H9 (cell line): ENCODE data around the gene CCDC7. TPM values are rescaled to one million over a fixed set of nuclear protein-coding genes. Genes with fewer than 3 reads are reported as not detected.
A peak's percentile ranks its signal among the peaks of the same experiment; 100 is the strongest.

Source experiments
- DNase-seq: peaks from one replicate; pipeline ENCODE4 v3.0.0-alpha.2; 2017
- H2AFZ ChIP-seq: one replicate; pipeline ENCODE4 v1.6.1; 2013; ENCODE audit warnings: mild to moderate bottlenecking, low read length, control low read depth, moderate library complexity
- H2AK5ac ChIP-seq: 2 replicates; pipeline ENCODE4 v1.6.1; 2013; ENCODE audit warnings: low read length, control low read depth, mixed read lengths; ENCODE audit not compliant: insufficient read length
- H2BK120ac ChIP-seq: one replicate; pipeline ENCODE4 v1.6.1; 2013; ENCODE audit warnings: low read depth, mild to moderate bottlenecking, low read length, control low read depth, inconsistent platforms; ENCODE audit not compliant: poor library complexity, severe bottlenecking
- H2BK12ac ChIP-seq: 2 replicates; pipeline ENCODE4 v1.6.1; 2013; ENCODE audit warnings: low read length, control low read depth, mixed read lengths, low read depth; ENCODE audit not compliant: insufficient read length
- H2BK15ac ChIP-seq: 2 replicates; pipeline ENCODE4 v1.6.1; 2013; ENCODE audit warnings: low read depth, low read length, control low read depth
- H2BK20ac ChIP-seq: one replicate; pipeline ENCODE4 v1.6.1; 2013; ENCODE audit warnings: low read depth, mild to moderate bottlenecking, low read length, control low read depth, inconsistent platforms; ENCODE audit not compliant: poor library complexity, severe bottlenecking
- H2BK5ac ChIP-seq: 2 replicates; pipeline ENCODE4 v1.6.1; 2013; ENCODE audit warnings: low read length, control low read depth, mixed read lengths; ENCODE audit not compliant: insufficient read length
- H3K14ac ChIP-seq: 2 replicates; pipeline ENCODE4 v1.6.1; 2013; ENCODE audit warnings: low read length, control low read depth; ENCODE audit not compliant: insufficient read depth
- H3K18ac ChIP-seq: 2 replicates; pipeline ENCODE4 v1.6.1; 2013; ENCODE audit warnings: low read depth, mild to moderate bottlenecking, mixed read lengths, low read length, control low read depth; ENCODE audit not compliant: insufficient read length
- H3K23ac ChIP-seq: 2 replicates; pipeline ENCODE4 v1.6.1; 2013; ENCODE audit warnings: low read length, control low read depth, mixed read lengths, low read depth; ENCODE audit not compliant: insufficient read length
- H3K23me2 ChIP-seq: 2 replicates; pipeline ENCODE4 v1.6.1; 2013; ENCODE audit warnings: low read depth, mild to moderate bottlenecking, mixed read lengths, low read length, control low read depth; ENCODE audit not compliant: insufficient read length, poor library complexity, severe bottlenecking
- H3K27ac ChIP-seq: 2 replicates; pipeline ENCODE4 v1.5.1; 2013; ENCODE audit warnings: low read length, control low read depth, mixed read lengths, low read depth; ENCODE audit not compliant: insufficient read length
- H3K27me3 ChIP-seq: 2 replicates; pipeline ENCODE4 v1.6.1; 2013; ENCODE audit warnings: low read length, control low read depth, inconsistent platforms; ENCODE audit not compliant: insufficient read depth
- H3K4ac ChIP-seq: 2 replicates; pipeline ENCODE4 v1.6.1; 2013; ENCODE audit warnings: low read depth, mild to moderate bottlenecking, control low read depth, inconsistent platforms, low read length, moderate library complexity
- H3K4me1 ChIP-seq: 2 replicates; pipeline ENCODE4 v1.6.1; 2013; ENCODE audit warnings: low read length, control low read depth, inconsistent platforms; ENCODE audit not compliant: insufficient read depth
- H3K4me2 ChIP-seq: 2 replicates; pipeline ENCODE4 v1.6.1; 2013; ENCODE audit warnings: low read length, control low read depth, mixed read lengths; ENCODE audit not compliant: insufficient read length, insufficient read depth
- H3K56ac ChIP-seq: 2 replicates; pipeline ENCODE4 v1.6.1; 2013; ENCODE audit warnings: low read depth, mild to moderate bottlenecking, mixed read lengths, low read length, control low read depth; ENCODE audit not compliant: insufficient read length
- H3K79me1 ChIP-seq: 2 replicates; pipeline ENCODE4 v1.6.1; 2013; ENCODE audit warnings: low read depth, mild to moderate bottlenecking, moderate library complexity, low read length, control low read depth, inconsistent platforms; ENCODE audit not compliant: insufficient read depth, poor library complexity, severe bottlenecking
- H3K79me2 ChIP-seq: 2 replicates; pipeline ENCODE4 v1.6.1; 2013; ENCODE audit warnings: low read length, control low read depth, inconsistent platforms; ENCODE audit not compliant: insufficient read depth
- H3K9ac ChIP-seq: 2 replicates; pipeline ENCODE4 v1.6.1; 2013; ENCODE audit warnings: low read length, control low read depth, mixed read lengths; ENCODE audit not compliant: insufficient read length; ENCODE audit errors: extremely low read depth
- H3K9me3 ChIP-seq: one replicate; pipeline ENCODE4 v1.6.1; 2013; ENCODE audit warnings: low read depth, low read length, inconsistent platforms; ENCODE audit not compliant: control insufficient read depth
- H3T11ph ChIP-seq: one replicate; pipeline ENCODE4 v1.6.1; 2013; ENCODE audit warnings: mild to moderate bottlenecking, low read length, control low read depth, inconsistent platforms
- H4K20me1 ChIP-seq: one replicate; pipeline ENCODE4 v1.6.1; 2013; ENCODE audit not compliant: control insufficient read depth, insufficient read length, insufficient read depth
- H4K5ac ChIP-seq: 2 replicates; pipeline ENCODE4 v1.6.1; 2013; ENCODE audit warnings: low read depth, mild to moderate bottlenecking, mixed read lengths, low read length, control low read depth; ENCODE audit not compliant: insufficient read length
- H4K8ac ChIP-seq: replicated peaks from 2 replicates; pipeline ENCODE4 v1.6.1; 2013; ENCODE audit warnings: low read length, control low read depth, mixed read lengths, low read depth; ENCODE audit not compliant: insufficient read length
- H4K91ac ChIP-seq: 2 replicates; pipeline ENCODE4 v1.6.1; 2013; ENCODE audit warnings: low read depth, mild to moderate bottlenecking, moderate library complexity, mixed read lengths, low read length, control low read depth; ENCODE audit not compliant: insufficient read length
- H3K27ac Mint-ChIP-seq, 3 experiments: 2 replicates in 2 of 3; 3 replicates in 1 of 3; pipeline ENCODE4 v1.8.0; 2020 to 2021; ENCODE audit warnings: mixed read lengths in 3 of 3, mild to moderate bottlenecking in 1 of 3, moderate library complexity in 1 of 3
- H3K27me3 Mint-ChIP-seq: 2 replicates; pipeline ENCODE4 v1.8.0; 2021; ENCODE audit warnings: low read depth, mild to moderate bottlenecking, moderate library complexity, mixed read lengths
- H3K36me3 Mint-ChIP-seq, 3 experiments: 2 replicates in 2 of 3; 3 replicates in 1 of 3; pipeline ENCODE4 v1.8.0; 2020 to 2021; ENCODE audit warnings: low read depth in 3 of 3, mixed read lengths in 3 of 3; ENCODE audit not compliant: insufficient read depth in 1 of 3
- H3K4me1 Mint-ChIP-seq, 2 experiments: 2 replicates each; pipeline ENCODE4 v1.8.0; 2020; ENCODE audit warnings: mixed read lengths in 2 of 2
- H3K4me3 Mint-ChIP-seq, 2 experiments: 2 replicates in 1 of 2; 3 replicates in 1 of 2; pipeline ENCODE4 v1.8.0; 2020 to 2021; ENCODE audit warnings: mild to moderate bottlenecking in 2 of 2, mixed read lengths in 2 of 2, moderate library complexity in 1 of 2
- H3K9me3 Mint-ChIP-seq, 2 experiments: 2 replicates in 1 of 2; 3 replicates in 1 of 2; pipeline ENCODE4 v1.8.0; 2020; ENCODE audit warnings: mild to moderate bottlenecking in 2 of 2, mixed read lengths in 2 of 2, moderate library complexity in 1 of 2
- CTCF ChIP-seq: fragments of 200-600 bp; sonication (generic); conservative IDR thresholded peaks from 3 replicates; pipeline ENCODE4 v1.8.0; 2021; ENCODE audit warnings: antibody characterized with exemption, mild to moderate bottlenecking
- WGBS: extraction: QIAGEN DNeasy Blood & Tissue Kit; methylation state at CpG from one replicate; pipeline ENCODE4 v1.1.7; 2013; ENCODE audit warnings: missing lambda C conversion rate, low lambda C conversion rate, mixed read lengths; ENCODE audit not compliant: insufficient read length; ENCODE audit errors: extremely low coverage; 5-methylcytosine and 5-hydroxymethylcytosine counted together
- total RNA-seq: library from RNA; stranded (reverse); gene quantifications from 2 replicates; pipeline ENCODE4 v1.2.1, GENCODE V29; 2021

CCDC7 gene
- total RNA-seq, 1 experiment from 2014 or later: 1.6 TPM

- no peak overlapping the region for H3K56ac ChIP-seq
- H3K14ac ChIP-seq: no peak overlapping the region
- no peak overlapping the region for H2BK12ac ChIP-seq
- H3K23me2 ChIP-seq: no peaks in the 10 kb centered on the region
- no peak overlapping the region for H3K27ac Mint-ChIP-seq
- H4K8ac ChIP-seq: no peak overlapping the region
- H3K4ac ChIP-seq: no peak overlapping the region
- H3K27me3 Mint-ChIP-seq: peaks cover 4% of the 10 kb centered on the region
- H3K79me2 ChIP-seq: no peaks in the 10 kb centered on the region
- H3K4me2 ChIP-seq: no peak overlapping the region
- no peaks in the 10 kb centered on the region for H3K4me1 ChIP-seq
- no peaks in the 10 kb centered on the region for H3K9me3 ChIP-seq
- H3K4me3 Mint-ChIP-seq: no peak overlapping the region
- no peak overlapping the region for H2BK5ac ChIP-seq
- TF ChIP-seq CTCF: no peak
- DNase-seq: no peak
- H2BK120ac ChIP-seq: no peak overlapping the region
- no peak overlapping the region for H3K9ac ChIP-seq
- no peaks in the 10 kb centered on the region for H4K20me1 ChIP-seq
- H4K5ac ChIP-seq: no peak overlapping the region
- H3K9me3 Mint-ChIP-seq: peaks cover 0 to 5% of the 10 kb centered on the region in 2 experiments; a peak in 1 of 5 replicates
- H2AFZ ChIP-seq: peak overlapping the region; percentile 48
- no peak overlapping the region for H2AK5ac ChIP-seq
- no peaks in the 10 kb centered on the region for H3K27me3 ChIP-seq
- no peaks in the 10 kb centered on the region for H3K4me1 Mint-ChIP-seq
- H2BK15ac ChIP-seq: no peak overlapping the region
- no peak overlapping the region for H3T11ph ChIP-seq
- no peaks in the 10 kb centered on the region for H3K36me3 Mint-ChIP-seq
- no CpG with 5 or more reads among the region's 2 CpGs for whole genome bisulfite sequencing
- no peaks in the 10 kb centered on the region for H3K79me1 ChIP-seq
- H4K91ac ChIP-seq: no peak overlapping the region
- no peak overlapping the region for H3K18ac ChIP-seq
- H2BK20ac ChIP-seq: no peak overlapping the region
- no peak overlapping the region for H3K27ac ChIP-seq
- no peak overlapping the region for H3K23ac ChIP-seq
Observed at GRCh38 chr10:32417911-32418547, 27.9 kb upstream of the CCDC7 start.
